Spleen (tissue), 11 donors: ENCODE measurements around the gene FADS2. TPM values are rescaled to one million over a fixed set of nuclear protein-coding genes. Genes with fewer than 3 reads are reported as not detected.

Source experiments
- DNase-seq: peaks from one replicate; pipeline ENCODE4 v3.0.0-alpha.2; 2020
- H3K27ac ChIP-seq, 8 donors: fragments of 200-600 bp; sonication (generic) in 7 of 8; 1 replicate in 4 of 8; 2 replicates in 4 of 8; pipeline versions ENCODE4 v1.5.0 to v1.8.0; 2016 to 2021; ENCODE audit warnings: inconsistent platforms in 4 of 8, mild to moderate bottlenecking in 4 of 8, moderate library complexity in 1 of 8
- H3K27me3 ChIP-seq, 7 donors: fragments of 200-600 bp; sonication (generic) in 6 of 7; replicated peaks in 1 of 7; 1 replicate in 4 of 7; 2 replicates in 3 of 7; pipeline versions ENCODE4 v1.5.0 to v1.8.0; 2016 to 2021; ENCODE audit warnings: inconsistent platforms in 3 of 7, mild to moderate bottlenecking in 1 of 7
- H3K36me3 ChIP-seq, 6 donors: fragments of 200-600 bp; sonication (generic) in 5 of 6; 1 replicate in 4 of 6; 2 replicates in 2 of 6; pipeline versions ENCODE4 v1.5.0 to v1.8.0; 2016 to 2021; ENCODE audit warnings: inconsistent platforms in 2 of 6
- H3K4me1 ChIP-seq, 6 donors: fragments of 200-600 bp; sonication (generic) in 5 of 6; 1 replicate in 3 of 6; 2 replicates in 3 of 6; pipeline versions ENCODE4 v1.5.0 to v1.8.0; 2016 to 2021; ENCODE audit warnings: inconsistent platforms in 3 of 6
- H3K4me3 ChIP-seq, 8 donors: fragments of 200-600 bp; sonication (generic) in 7 of 8; 1 replicate in 4 of 8; 2 replicates in 4 of 8; pipeline versions ENCODE4 v1.5.0 to v1.8.0; 2016 to 2021; ENCODE audit warnings: inconsistent platforms in 4 of 8, mild to moderate bottlenecking in 4 of 8, moderate library complexity in 2 of 8
- H3K9me3 ChIP-seq, 8 donors: fragments of 200-600 bp; sonication (generic) in 7 of 8; 1 replicate in 4 of 8; 2 replicates in 4 of 8; pipeline versions ENCODE4 v1.5.0 to v1.8.0; 2016 to 2021; ENCODE audit warnings: inconsistent platforms in 4 of 8
- POLR2A ChIP-seq, 3 donors: fragments of 450-650 bp; IDR thresholded peaks; one replicate each; pipeline ENCODE4 v1.5.1; 2017; ENCODE audit warnings: antibody characterized with exemption in 3 of 3, mild to moderate bottlenecking in 1 of 3
- POLR2AphosphoS5 ChIP-seq, 3 donors: sonication (generic); formaldehyde crosslinking; IDR thresholded peaks; one replicate each; pipeline ENCODE4 v1.5.1; 2017; ENCODE audit warnings: antibody characterized with exemption in 3 of 3
- WGBS, 5 donors: extraction: QIAGEN DNeasy Blood & Tissue Kit in 3 of 5; methylation state at CpG; one replicate each; pipeline versions ENCODE4 v1.1.5 to v1.1.7; 2013 to 2018; 5-methylcytosine and 5-hydroxymethylcytosine counted together
- intact Hi-C: fragments of 100-400 bp; cut with DNase I; formaldehyde crosslinking; loops from one replicate; pipeline ENCODE4 v1.15.0; 2023; ENCODE audit warnings: low total_unique reads
- polyA plus RNA-seq, 3 donors: library from polyadenylated mRNA; stranded (reverse); fragments of 200-250 nt; gene quantifications; one replicate each; pipeline ENCODE4 v1.2.1, GENCODE V29; 2013
- total RNA-seq, 7 donors: library from RNA; depleted of rRNA in 3 of 7; stranded (reverse); fragments of >200 nt in 3 of 7; fragmentation: NEBNext Ultra II Directional in 4 of 7; extraction: Animal tissue kit (Norgen Biotek cat#: 25700) in 4 of 7; gene quantifications; one replicate each; pipeline versions ENCODE4 v1.1.0 to v1.2.1, GENCODE V29; 2016 to 2021
- TF ChIP-seq, protein P1 (sequence below), 11 experiments: fragments of 200-600 bp in 7 of 11; fragments of 450-650 bp in 4 of 11; sonication (generic) in 4 of 11; IDR thresholded peaks in 8 of 11; conservative IDR thresholded peaks in 3 of 11; 1 replicate in 7 of 11; 2 replicates in 4 of 11; pipeline versions ENCODE4 v1.4.0 to v1.8.0; 2016 to 2021; ENCODE audit warnings: antibody characterized with exemption in 11 of 11, inconsistent platforms in 4 of 11, mild to moderate bottlenecking in 1 of 11
- donor health status: healthy with polysubstance abuse.
- donor health status: DM: no; HTN: no; CAD: no; lungs with moderate emphysema.
- donor health status: DM: no; HTN: no; CAD: no.
- donor health status: Bipolar disorder and iron deficiency.
- donor health status: healthy.
- donor health status: DM: no; HTN: no; CAD: no.
- donor health status: DM: yes; HTN: yes; CAD: no.

FADS2 gene
- total and polyA plus RNA-seq, 10 donors, result 2.8 to 20.6 (median 12.9) TPM

DNA sequence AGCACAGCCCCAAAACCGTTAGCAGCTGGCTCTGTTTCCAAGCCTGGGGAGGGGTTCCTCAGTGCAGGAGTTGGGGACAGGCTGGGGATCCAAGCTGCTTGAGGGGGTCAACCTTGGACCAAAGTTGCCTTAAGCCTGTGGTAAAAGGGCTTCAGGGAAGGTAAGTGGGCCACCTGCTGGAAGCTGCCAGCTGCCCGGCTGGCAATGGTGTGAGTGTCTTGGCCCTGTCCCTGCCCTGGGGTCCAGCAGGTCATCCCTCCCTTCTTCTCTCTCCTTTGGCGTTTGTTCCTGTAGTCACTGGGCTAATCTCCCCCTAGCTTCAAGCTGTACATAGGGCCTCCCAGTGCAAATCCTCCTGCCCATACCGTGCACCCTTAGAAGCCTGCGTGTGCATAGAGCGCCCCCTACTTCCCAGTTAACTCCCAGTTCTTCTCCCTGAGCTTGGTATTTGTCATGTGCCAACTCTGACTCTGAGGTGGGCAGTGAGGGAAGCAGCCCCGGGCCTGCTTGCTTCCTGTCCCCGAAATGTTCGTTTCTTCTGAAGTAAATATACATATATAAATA is 40.1 kb upstream of the FADS2 start:
- no peak for DNase-seq
- WGBS, 5 donors, result 62 to 81% (median 67%) methylated on average over 9 of the region's 9 CpGs
- H3K4me1 ChIP-seq, result peaks cover 6 to 58% (median 15%) of the 10 kb centered on the region in 6 donors
- peaks cover 0 to 76% (median 61%) of the 10 kb centered on the region in 6 donors for H3K36me3 ChIP-seq
- no peak overlapping the region for H3K4me3 ChIP-seq
- no peak for TF ChIP-seq POLR2AphosphoS5 (IDR thresholded peaks at IDR 0.05)
- TF ChIP-seq, protein P1, sequence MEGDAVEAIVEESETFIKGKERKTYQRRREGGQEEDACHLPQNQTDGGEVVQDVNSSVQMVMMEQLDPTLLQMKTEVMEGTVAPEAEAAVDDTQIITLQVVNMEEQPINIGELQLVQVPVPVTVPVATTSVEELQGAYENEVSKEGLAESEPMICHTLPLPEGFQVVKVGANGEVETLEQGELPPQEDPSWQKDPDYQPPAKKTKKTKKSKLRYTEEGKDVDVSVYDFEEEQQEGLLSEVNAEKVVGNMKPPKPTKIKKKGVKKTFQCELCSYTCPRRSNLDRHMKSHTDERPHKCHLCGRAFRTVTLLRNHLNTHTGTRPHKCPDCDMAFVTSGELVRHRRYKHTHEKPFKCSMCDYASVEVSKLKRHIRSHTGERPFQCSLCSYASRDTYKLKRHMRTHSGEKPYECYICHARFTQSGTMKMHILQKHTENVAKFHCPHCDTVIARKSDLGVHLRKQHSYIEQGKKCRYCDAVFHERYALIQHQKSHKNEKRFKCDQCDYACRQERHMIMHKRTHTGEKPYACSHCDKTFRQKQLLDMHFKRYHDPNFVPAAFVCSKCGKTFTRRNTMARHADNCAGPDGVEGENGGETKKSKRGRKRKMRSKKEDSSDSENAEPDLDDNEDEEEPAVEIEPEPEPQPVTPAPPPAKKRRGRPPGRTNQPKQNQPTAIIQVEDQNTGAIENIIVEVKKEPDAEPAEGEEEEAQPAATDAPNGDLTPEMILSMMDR (IDR thresholded peaks at IDR 0.05 in 8 of 11, conservative IDR thresholded peaks at IDR 0.05 in 3 of 11), result peak in 2 of 11 experiments; percentile 17 to 33
- no peak for TF ChIP-seq POLR2A (IDR thresholded peaks at IDR 0.05)
- no peaks in the 10 kb centered on the region for H3K27me3 ChIP-seq
- H3K9me3 ChIP-seq, result no peaks in the 10 kb centered on the region
- no peak overlapping the region for H3K27ac ChIP-seq
- intact Hi-C loops, result no loop called here

DNA sequence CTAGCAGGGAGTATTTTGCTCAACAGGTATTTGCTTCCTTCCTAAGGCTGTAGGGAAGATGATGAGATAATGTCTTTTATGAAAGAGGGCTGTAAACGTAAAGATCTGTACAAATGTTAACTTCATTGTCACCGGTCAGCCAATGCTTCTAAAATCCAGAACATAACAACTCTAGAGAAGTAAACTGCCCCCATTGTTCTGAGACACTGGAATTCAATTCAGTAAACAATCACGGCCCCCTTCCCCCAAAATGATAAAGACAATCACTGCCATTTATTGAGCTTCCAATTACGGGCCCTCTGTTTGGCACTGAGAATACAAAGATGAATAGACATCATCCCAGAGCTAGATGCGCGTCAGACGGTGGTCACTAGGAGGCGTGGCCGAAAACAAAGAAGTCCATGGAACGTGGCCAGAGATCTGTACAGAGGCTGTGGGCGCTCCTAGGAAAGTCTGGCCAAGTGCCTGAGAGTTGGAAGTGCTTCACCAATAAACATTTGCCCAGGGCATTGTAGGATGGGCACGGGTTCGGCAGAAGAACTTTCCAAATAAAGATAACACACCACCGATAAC is 36.3 kb upstream of the FADS2 start:
- peaks cover 0 to 55% (median 42%) of the 10 kb centered on the region in 6 donors for H3K36me3 ChIP-seq
- peak overlapping the region; percentile 92 to 99 (median 96) for H3K27ac ChIP-seq
- WGBS, 5 donors, result 5 to 7% (median 7%) methylated on average over 14 of the region's 14 CpGs
- TF ChIP-seq POLR2AphosphoS5 (IDR thresholded peaks at IDR 0.05) (no peak), POLR2A (IDR thresholded peaks at IDR 0.05) (no peak)
- TF ChIP-seq, protein P1 (IDR thresholded peaks at IDR 0.05 in 8 of 11, conservative IDR thresholded peaks at IDR 0.05 in 3 of 11), result no peak
- DNase-seq, result no peak
- peak overlapping the region; percentile 65 to 96 (median 81) for H3K4me3 ChIP-seq
- H3K27me3 ChIP-seq, result no peaks in the 10 kb centered on the region
- intact Hi-C loops, result loop anchor here (10.0 kb wide), 2 partner anchors 103 to 153 kb away; partner anchors contain the start of gene FADS3
- no peaks in the 10 kb centered on the region for H3K9me3 ChIP-seq
- peaks cover 10 to 69% (median 26%) of the 10 kb centered on the region in 6 donors for H3K4me1 ChIP-seq

DNA sequence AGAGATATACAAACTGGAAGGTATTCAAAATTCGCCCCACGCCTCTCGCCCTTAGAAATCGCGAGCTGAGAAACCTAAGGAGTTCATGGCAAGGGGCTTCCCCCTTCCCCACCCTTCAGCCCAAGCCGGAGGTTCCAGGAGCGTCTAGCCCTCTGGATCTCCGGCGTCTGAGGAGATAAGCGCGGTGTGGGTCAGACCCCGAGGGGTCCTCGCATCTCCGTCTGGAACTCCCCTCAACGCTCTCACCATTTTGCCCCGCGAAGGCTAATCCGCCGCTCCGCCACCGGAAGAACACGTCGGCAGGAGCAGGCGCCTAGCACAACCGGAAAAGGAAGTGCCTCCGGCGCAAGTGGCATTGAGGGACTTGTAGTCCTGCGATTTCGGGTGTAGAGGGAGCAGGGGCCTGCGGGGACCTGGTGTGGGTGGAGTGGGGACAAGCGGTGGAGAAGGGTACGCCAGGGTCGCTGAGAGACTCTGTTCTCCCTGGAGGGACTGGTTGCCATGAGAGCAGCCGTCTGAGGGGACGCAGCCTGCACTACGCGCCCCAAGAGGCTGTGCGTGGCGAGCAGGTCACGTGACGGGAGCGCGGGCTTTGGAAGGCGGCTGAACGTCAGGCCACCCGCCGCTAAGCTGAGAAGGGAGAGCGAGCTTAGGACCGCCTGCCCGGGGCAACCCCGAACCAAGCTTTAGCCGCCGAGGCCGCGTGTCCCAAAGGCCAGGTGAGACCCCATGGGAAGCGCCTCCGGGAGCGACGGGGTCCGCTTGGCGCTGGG is 35.6 kb upstream of the FADS2 start, which contains the start of the genes FEN1 and TMEM258:
Gene FEN1, plus strand, starts transcription at position 602 of the 773 bp plus-strand sequence. CDS start 2,451 bp downstream, outside the sequence.
Gene TMEM258, minus strand, starts transcription at position 290 of the 773 bp plus-strand sequence. Its CDS starts 41 bp downstream, at position 249.
- Histone ChIP-seq H3K9me3 (no peaks in the 10 kb centered on the region), H3K27ac (peak within 1 kb of the TSS; percentile 92 to 99 (median 96)), H3K4me3 (peak within 1 kb of the TSS; percentile 65 to 96 (median 81)), H3K4me1 (peaks cover 10 to 73% (median 29%) of the 10 kb centered on the region in 6 donors), H3K27me3 (no peaks in the 10 kb centered on the region), H3K36me3 (peaks cover 0 to 48% (median 35%) of the 10 kb centered on the region in 6 donors)
- peak in 1 of 3 donors; percentile 11 for TF ChIP-seq POLR2A (IDR thresholded peaks at IDR 0.05)
- TF ChIP-seq, protein P1 (IDR thresholded peaks at IDR 0.05 in 8 of 11, conservative IDR thresholded peaks at IDR 0.05 in 3 of 11), result peak in 4 of 11 experiments; percentile 13 to 50 (median 42)
- peak; percentile 91 to 96 (median 93) for TF ChIP-seq POLR2AphosphoS5 (IDR thresholded peaks at IDR 0.05)
- DNase-seq, result peak; percentile 98
- intact Hi-C loops, result loop anchor here (10.0 kb wide), 2 partner anchors 102 to 152 kb away; partner anchors contain the start of gene FADS3
- 0 to 1% (median 0%) methylated on average over 52 to 61 of the region's 61 CpGs for WGBS, 5 donors
